SK-N-SH (cell line): ENCODE results near the gene SMCO4. TPM values are rescaled to one million over a fixed set of nuclear protein-coding genes. Genes with fewer than 3 reads are reported as not detected.

Source experiments
- CTCF ChIA-PET: fragments of 300-600, 350-600 bp; formaldehyde crosslinking; extraction: SDS; loops from one replicate; lab custom pipeline; 2021; lab: Yijun Ruan, JAX
- POLR2A ChIA-PET: fragments of 350-600 bp; sonication (Branson Sonifier 250); formaldehyde crosslinking; extraction: SDS; loops from one replicate; lab custom pipeline; 2020; ENCODE audit warnings: antibody characterized with exemption, inconsistent platforms; lab: Yijun Ruan, JAX
- DNase-seq: peaks from one replicate; pipeline ENCODE4 v3.0.0; 2012
- H2AFZ ChIP-seq: fragments of 200-600 bp; sonication (generic); 2 replicates; pipeline ENCODE4 v1.8.1; 2016; ENCODE audit warnings: antibody characterized with exemption, mild to moderate bottlenecking, low read depth
- H3F3A ChIP-seq: fragments of 200-600 bp; sonication (generic); replicated peaks from 2 replicates; pipeline ENCODE3; 2016; ENCODE audit warnings: antibody characterized with exemption, mild to moderate bottlenecking; ENCODE audit not compliant: insufficient read depth
- H3K27ac ChIP-seq, 2 experiments: fragments of 200-500 bp in 1 of 2; fragments of 200-600 bp in 1 of 2; sonication (Bioruptor generic) in 1 of 2; sonication (generic), shearing (Covaris generic) in 1 of 2; 2 replicates each; pipeline versions ENCODE4 v1.5.1 to v1.6.1; 2014 to 2016; ENCODE audit warnings: low read depth in 2 of 2, inconsistent platforms in 1 of 2, low read length in 1 of 2, mild to moderate bottlenecking in 1 of 2, mixed read lengths in 1 of 2
- H3K27me3 ChIP-seq: fragments of 200-600 bp; sonication (generic), shearing (Covaris generic); 2 replicates; pipeline ENCODE4 v1.6.1; 2016; ENCODE audit warnings: mixed run types; ENCODE audit not compliant: insufficient read depth
- H3K36me3 ChIP-seq, 2 experiments: fragments of 200-500 bp in 1 of 2; fragments of 200-600 bp in 1 of 2; sonication (Bioruptor generic) in 1 of 2; sonication (generic) in 1 of 2; replicated peaks in 1 of 2; 2 replicates each; pipeline versions ENCODE3 to v1.5.1; 2014 to 2016; ENCODE audit warnings: low read length in 1 of 2, mild to moderate bottlenecking in 1 of 2; ENCODE audit not compliant: insufficient read depth in 2 of 2, control insufficient read depth in 1 of 2
- H3K4me1 ChIP-seq, 2 experiments: fragments of 200-500 bp in 1 of 2; fragments of 200-600 bp in 1 of 2; sonication (Bioruptor generic) in 1 of 2; sonication (generic), shearing (Covaris generic) in 1 of 2; 2 replicates each; pipeline versions ENCODE4 v1.5.1 to v1.6.1; 2014 to 2016; ENCODE audit warnings: low read depth in 1 of 2, low read length in 1 of 2, mixed run types in 1 of 2; ENCODE audit not compliant: insufficient read depth in 2 of 2, control insufficient read depth in 1 of 2
- H3K4me2 ChIP-seq: fragments of 200-600 bp; sonication (generic), shearing (Covaris generic); 2 replicates; pipeline ENCODE4 v1.6.1; 2017; ENCODE audit warnings: mixed run types
- H3K4me3 ChIP-seq, 2 experiments: fragments of 200-500 bp in 1 of 2; fragments of 200-600 bp in 1 of 2; sonication (Bioruptor generic) in 1 of 2; sonication (generic), shearing (Covaris generic) in 1 of 2; 2 replicates each; pipeline versions ENCODE4 v1.5.1 to v1.8.1; 2014 to 2016; ENCODE audit warnings: low read depth in 2 of 2, inconsistent platforms in 1 of 2, low read length in 1 of 2, mild to moderate bottlenecking in 1 of 2, mixed read lengths in 1 of 2, moderate library complexity in 1 of 2
- H3K79me2 ChIP-seq: fragments of 200-600 bp; sonication (generic); 2 replicates; pipeline ENCODE4 v1.8.1; 2017; ENCODE audit warnings: mild to moderate bottlenecking; ENCODE audit not compliant: insufficient read depth
- H3K9ac ChIP-seq: fragments of 200-600 bp; sonication (generic); 2 replicates; pipeline ENCODE4 v1.6.1; 2017; ENCODE audit warnings: mixed run types
- H3K9me2 ChIP-seq: fragments of 200-600 bp; sonication (generic); 2 replicates; pipeline ENCODE4 v1.6.1; 2017; ENCODE audit warnings: mixed run types
- H3K9me3 ChIP-seq: fragments of 200-600 bp; sonication (generic); 2 replicates; pipeline ENCODE4 v1.6.1; 2017; ENCODE audit warnings: mixed run types, mild to moderate bottlenecking, moderate library complexity
- H4K20me1 ChIP-seq: fragments of 200-600 bp; sonication (generic); 2 replicates; pipeline ENCODE4 v1.6.1; 2017; ENCODE audit warnings: mild to moderate bottlenecking, mixed run types; ENCODE audit not compliant: insufficient read depth
- CTCF ChIP-seq: fragments of 200-600 bp; sonication (generic); IDR thresholded peaks from 2 replicates; pipeline ENCODE4 v1.6.1; 2017; ENCODE audit warnings: antibody characterized with exemption, mild to moderate bottlenecking, moderate library complexity
- EP300 ChIP-seq, 2 experiments: IDR thresholded peaks; 2 replicates each; pipeline versions ENCODE4 v1.4.0 to v1.6.1; 2012; ENCODE audit warnings: borderline replicate concordance in 1 of 2, low read depth in 1 of 2, low read length in 1 of 2
- EZH2phosphoT487 ChIP-seq: fragments of 200-600 bp; sonication (generic); IDR thresholded peaks from 2 replicates; pipeline ENCODE4 v1.6.1; 2017; ENCODE audit warnings: low read depth, mixed run types, mild to moderate bottlenecking, antibody characterized with exemption, moderate library complexity, borderline replicate concordance
- FOSL2 ChIP-seq: IDR thresholded peaks from 2 replicates; pipeline ENCODE4 v1.4.0; 2012; ENCODE audit warnings: low read depth, mild to moderate bottlenecking, moderate library complexity, borderline replicate concordance
- MEF2A ChIP-seq: IDR thresholded peaks from 2 replicates; pipeline ENCODE4 v1.4.0; 2012; ENCODE audit warnings: low read depth, borderline replicate concordance
- NFIC ChIP-seq: IDR thresholded peaks from 2 replicates; pipeline ENCODE4 v1.4.0; 2012; ENCODE audit warnings: borderline replicate concordance
- RAD21 ChIP-seq: IDR thresholded peaks from 2 replicates; pipeline ENCODE4 v1.6.1; 2012; ENCODE audit warnings: mild to moderate bottlenecking, low read length
- REST ChIP-seq: IDR thresholded peaks from 2 replicates; pipeline ENCODE4 v1.6.1; 2012; ENCODE audit warnings: mild to moderate bottlenecking, low read depth, low read length, moderate library complexity
- RXRA ChIP-seq: IDR thresholded peaks from 2 replicates; pipeline ENCODE4 v1.4.0; 2012; ENCODE audit warnings: low read depth, mild to moderate bottlenecking, borderline replicate concordance
- ZBTB33 ChIP-seq: IDR thresholded peaks from 2 replicates; pipeline ENCODE4 v1.4.0; 2012; ENCODE audit warnings: low read depth, borderline replicate concordance
- WGBS: methylation state at CpG from one replicate; pipeline ENCODE4 v1.1.6; 2017; ENCODE audit warnings: low lambda C conversion rate; 5-methylcytosine and 5-hydroxymethylcytosine counted together
- polyA plus RNA-seq, 3 experiments: library from polyadenylated mRNA; depleted of rRNA; stranded (reverse); fragments of >200 nt; gene quantifications; 2 replicates each; pipeline ENCODE4 v1.2.3, GENCODE V29; 2012
- TF ChIP-seq, protein P1 (sequence below): IDR thresholded peaks from 2 replicates; pipeline ENCODE4 v1.4.0; 2012; ENCODE audit warnings: low read depth
- TF ChIP-seq, protein P2 (sequence below): fragments of 150-350 bp; IDR thresholded peaks from 2 replicates; pipeline ENCODE4 v1.6.1; 2017; ENCODE audit warnings: antibody characterized with exemption, low read length, low read depth, borderline replicate concordance
- TF ChIP-seq, protein P3 (sequence below): fragments of 150-350 bp; IDR thresholded peaks from 2 replicates; pipeline ENCODE4 v1.6.1; 2016; ENCODE audit warnings: mild to moderate bottlenecking, low read depth, low read length

The SMCO4 gene
- polyA plus RNA-seq, 1 of the 3 experiments (the other 2 are of a cell fraction): 9.0 TPM

- CTCF ChIA-PET: interaction anchor here (0.7 to 17.1 kb wide), 8 partner anchors 11 to 600 kb away, joined by 3 to 202 read pairs (median 4); no protein-coding TSS in a partner anchor
- Histone ChIP-seq H2AFZ (peak overlapping the region; percentile 89), H3K4me3 (peak overlapping the region; percentile 62 to 72), H3K27me3 (peaks cover 7% of the 10 kb centered on the region; the same call in 1 of the 2 replicates), H3K9ac (peak overlapping the region; percentile 60; the same call in 1 of the 2 replicates), H3K36me3 (no peaks in the 10 kb centered on the region), H3K4me1 (peaks cover 4 to 5% of the 10 kb centered on the region in 2 experiments; a peak in 1 of 4 replicates), H3K79me2 (0 out of 2 replicates have a peak, but pooled peaks cover 3% of the 10 kb centered on the region), H3K4me2 (peak overlapping the region; percentile 91), H4K20me1 (no peaks in the 10 kb centered on the region)
- no peak for TF ChIP-seq NFIC
- TF ChIP-seq REST: no peak
- TF ChIP-seq RXRA: no peak
- no peak for TF ChIP-seq RAD21
- no peak for TF ChIP-seq EP300 (IDR thresholded peaks at IDR 0.05; ENCODE audit: borderline replicate concordance in 1 of 2, low read depth in 1 of 2, low read length in 1 of 2)
- TF ChIP-seq, protein P1, sequence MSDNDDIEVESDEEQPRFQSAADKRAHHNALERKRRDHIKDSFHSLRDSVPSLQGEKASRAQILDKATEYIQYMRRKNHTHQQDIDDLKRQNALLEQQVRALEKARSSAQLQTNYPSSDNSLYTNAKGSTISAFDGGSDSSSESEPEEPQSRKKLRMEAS: no peak
- no peak for TF ChIP-seq EZH2phosphoT487
- no peak for TF ChIP-seq MEF2A
- no peak for TF ChIP-seq ZBTB33
- TF ChIP-seq FOSL2: no peak
- TF ChIP-seq, protein P2, sequence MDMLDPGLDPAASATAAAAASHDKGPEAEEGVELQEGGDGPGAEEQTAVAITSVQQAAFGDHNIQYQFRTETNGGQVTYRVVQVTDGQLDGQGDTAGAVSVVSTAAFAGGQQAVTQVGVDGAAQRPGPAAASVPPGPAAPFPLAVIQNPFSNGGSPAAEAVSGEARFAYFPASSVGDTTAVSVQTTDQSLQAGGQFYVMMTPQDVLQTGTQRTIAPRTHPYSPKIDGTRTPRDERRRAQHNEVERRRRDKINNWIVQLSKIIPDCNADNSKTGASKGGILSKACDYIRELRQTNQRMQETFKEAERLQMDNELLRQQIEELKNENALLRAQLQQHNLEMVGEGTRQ: no peak
- TF ChIP-seq, protein P3, sequence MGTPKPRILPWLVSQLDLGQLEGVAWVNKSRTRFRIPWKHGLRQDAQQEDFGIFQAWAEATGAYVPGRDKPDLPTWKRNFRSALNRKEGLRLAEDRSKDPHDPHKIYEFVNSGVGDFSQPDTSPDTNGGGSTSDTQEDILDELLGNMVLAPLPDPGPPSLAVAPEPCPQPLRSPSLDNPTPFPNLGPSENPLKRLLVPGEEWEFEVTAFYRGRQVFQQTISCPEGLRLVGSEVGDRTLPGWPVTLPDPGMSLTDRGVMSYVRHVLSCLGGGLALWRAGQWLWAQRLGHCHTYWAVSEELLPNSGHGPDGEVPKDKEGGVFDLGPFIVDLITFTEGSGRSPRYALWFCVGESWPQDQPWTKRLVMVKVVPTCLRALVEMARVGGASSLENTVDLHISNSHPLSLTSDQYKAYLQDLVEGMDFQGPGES: no peak
- TF ChIP-seq CTCF: no peak
- TF ChIP-seq, all 33 proteins: peak for 0
- 0% methylated on average over 5 of the region's 59 CpGs for WGBS
- no peak overlapping the region for H3K27ac ChIP-seq
- H3K9me2 ChIP-seq: no peaks in the 10 kb centered on the region
- POLR2A ChIA-PET: interaction anchor here (1.2 kb wide), 1 partner anchor 311 kb away, joined by 3 read pairs; no protein-coding TSS in a partner anchor
- H3F3A ChIP-seq: no peaks in the 10 kb centered on the region
- no peaks in the 10 kb centered on the region for H3K9me3 ChIP-seq
- DNase-seq: no peak
Measured at GRCh38 chr11:93542811-93543229, 371 bp downstream of the SMCO4 start.
